NOMO-1 (cell line): ENCODE data around the gene KLK4.

ENCODE experiments used
- DNase-seq, 2 experiments: peaks; one replicate each; lab custom pipeline; 2025; ENCODE audit not compliant: unreplicated experiment in 2 of 2; lab: John Stamatoyannopoulos, UW

KLK4 gene

GRCh38 chr19:50889638-50890037 is 21.6 kb downstream of the KLK4 start:
- no peak for DNase-seq

GRCh38 chr19:50882188-50882587 is 29.0 kb downstream of the KLK4 start:
- no peak for DNase-seq

- DNase-seq: no peak
Observed at GRCh38 chr19:50880241-50880640, 31.0 kb downstream of the KLK4 start.

- no peak for DNase-seq
Observed at GRCh38 chr19:50878851-50879250, 32.3 kb downstream of the KLK4 start.

GRCh38 chr19:50877338-50877737 is 33.9 kb downstream of the KLK4 start:
- DNase-seq: no peak

- no peak for DNase-seq
Observed at GRCh38 chr19:50876456-50876855, 34.7 kb downstream of the KLK4 start.

GRCh38 chr19:50875795-50876422 is 35.3 kb downstream of the KLK4 start:
- DNase-seq: no peak

- DNase-seq: no peak
Observed at GRCh38 chr19:50874211-50874610, 37.0 kb downstream of the KLK4 start.

- no peak for DNase-seq
Observed at GRCh38 chr19:50873056-50873455, 38.1 kb downstream of the KLK4 start, which contains the start of gene KLK2. KLK2 (plus strand) TSS chr19:50873439; CDS start chr19:50873474, 35 bp downstream.

GRCh38 chr19:50870417-50871089 is 40.6 kb downstream of the KLK4 start:
- DNase-seq: no peak

- no peak for DNase-seq
Observed at GRCh38 chr19:50869479-50869878, 41.7 kb downstream of the KLK4 start.

GRCh38 chr19:50861496-50862286 is 49.5 kb downstream of the KLK4 start:
- no peak for DNase-seq

GRCh38 chr19:50861010-50861409 is 50.2 kb downstream of the KLK4 start:
- no peak for DNase-seq

- no peak for DNase-seq
Observed at GRCh38 chr19:50859849-50860248, 51.3 kb downstream of the KLK4 start.

- DNase-seq: no peak
Observed at GRCh38 chr19:50858886-50859285, 52.3 kb downstream of the KLK4 start.

- DNase-seq: no peak
Observed at GRCh38 chr19:50857366-50857765, 53.8 kb downstream of the KLK4 start.
